ENCODE measurements around the gene HERC5.

DNA sequence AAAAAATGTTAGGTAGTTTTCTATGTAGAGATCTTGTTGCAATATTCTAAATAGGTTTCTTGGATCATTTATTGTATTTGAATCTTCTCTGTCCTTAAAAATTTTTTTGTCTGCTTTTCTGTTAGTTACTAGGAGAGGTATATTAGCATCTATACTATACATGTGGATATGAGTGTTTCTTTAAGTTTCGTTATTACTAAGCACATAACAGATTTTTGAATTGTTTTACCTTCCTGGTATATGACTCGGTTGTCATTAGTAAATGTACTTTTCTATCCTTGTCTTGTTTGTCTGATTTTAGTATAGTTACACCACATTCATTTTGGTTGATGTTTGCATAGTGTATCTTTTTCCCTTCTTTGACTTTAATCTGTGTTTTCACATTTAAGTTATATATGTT lies 46.4 kb downstream of the HERC5 start:
- TF ChIP-seq POLR2A (IDR thresholded peaks at IDR 0.05), result no peak
- TF ChIP-seq, protein P1, sequence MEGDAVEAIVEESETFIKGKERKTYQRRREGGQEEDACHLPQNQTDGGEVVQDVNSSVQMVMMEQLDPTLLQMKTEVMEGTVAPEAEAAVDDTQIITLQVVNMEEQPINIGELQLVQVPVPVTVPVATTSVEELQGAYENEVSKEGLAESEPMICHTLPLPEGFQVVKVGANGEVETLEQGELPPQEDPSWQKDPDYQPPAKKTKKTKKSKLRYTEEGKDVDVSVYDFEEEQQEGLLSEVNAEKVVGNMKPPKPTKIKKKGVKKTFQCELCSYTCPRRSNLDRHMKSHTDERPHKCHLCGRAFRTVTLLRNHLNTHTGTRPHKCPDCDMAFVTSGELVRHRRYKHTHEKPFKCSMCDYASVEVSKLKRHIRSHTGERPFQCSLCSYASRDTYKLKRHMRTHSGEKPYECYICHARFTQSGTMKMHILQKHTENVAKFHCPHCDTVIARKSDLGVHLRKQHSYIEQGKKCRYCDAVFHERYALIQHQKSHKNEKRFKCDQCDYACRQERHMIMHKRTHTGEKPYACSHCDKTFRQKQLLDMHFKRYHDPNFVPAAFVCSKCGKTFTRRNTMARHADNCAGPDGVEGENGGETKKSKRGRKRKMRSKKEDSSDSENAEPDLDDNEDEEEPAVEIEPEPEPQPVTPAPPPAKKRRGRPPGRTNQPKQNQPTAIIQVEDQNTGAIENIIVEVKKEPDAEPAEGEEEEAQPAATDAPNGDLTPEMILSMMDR (IDR thresholded peaks at IDR 0.05), result no peak
- no peak for TF ChIP-seq EP300 (IDR thresholded peaks at IDR 0.05)

Measured in sigmoid colon (tissue), 4 donors.